GM19193 (cell line): Measurements from ENCODE around the gene KCTD5.

ENCODE experiments used
- POLR2A ChIP-seq: IDR thresholded peaks from 4 replicates; pipeline ENCODE4 v1.6.1; 2011; ENCODE audit not compliant: insufficient read depth, insufficient read length; ENCODE audit errors: extremely low read depth

Gene KCTD5

GRCh38 chr16:2724816-2725348 is 42.6 kb downstream of the KCTD5 start:
- TF ChIP-seq POLR2A = no peak

GRCh38 chr16:2726923-2727322 is 44.6 kb downstream of the KCTD5 start:
- no peak for TF ChIP-seq POLR2A

- no peak for TF ChIP-seq POLR2A
These were observed 45.7 kb downstream of the KCTD5 start for GRCh38 chr16:2728034-2728433.

GRCh38 chr16:2734844-2735515 is 52.7 kb downstream of the KCTD5 start:
- TF ChIP-seq POLR2A = no peak

- no peak for TF ChIP-seq POLR2A
These were observed 54.3 kb downstream of the KCTD5 start for GRCh38 chr16:2736476-2737237.

- TF ChIP-seq POLR2A = no peak
These were observed 54.9 kb downstream of the KCTD5 start for GRCh38 chr16:2737238-2737605.

GRCh38 chr16:2737895-2738418 is 55.6 kb downstream of the KCTD5 start:
- TF ChIP-seq POLR2A = no peak

GRCh38 chr16:2738615-2739014 is 56.3 kb downstream of the KCTD5 start:
- no peak for TF ChIP-seq POLR2A

- no peak for TF ChIP-seq POLR2A
These were observed 57.5 kb downstream of the KCTD5 start for GRCh38 chr16:2739625-2740430.

- TF ChIP-seq POLR2A = no peak
These were observed 58.2 kb downstream of the KCTD5 start for GRCh38 chr16:2740476-2740875.

GRCh38 chr16:2741168-2741567 is 58.8 kb downstream of the KCTD5 start:
- no peak for TF ChIP-seq POLR2A

- TF ChIP-seq POLR2A = no peak
These were observed 60.1 kb downstream of the KCTD5 start for GRCh38 chr16:2742323-2743006.

- TF ChIP-seq POLR2A = no peak
These were observed 60.9 kb downstream of the KCTD5 start for GRCh38 chr16:2743007-2743810.

- TF ChIP-seq POLR2A = no peak
These were observed 62.4 kb downstream of the KCTD5 start for GRCh38 chr16:2744711-2745110.
